Measurements from ENCODE around the gene DPYD.

DPYD gene

DNA sequence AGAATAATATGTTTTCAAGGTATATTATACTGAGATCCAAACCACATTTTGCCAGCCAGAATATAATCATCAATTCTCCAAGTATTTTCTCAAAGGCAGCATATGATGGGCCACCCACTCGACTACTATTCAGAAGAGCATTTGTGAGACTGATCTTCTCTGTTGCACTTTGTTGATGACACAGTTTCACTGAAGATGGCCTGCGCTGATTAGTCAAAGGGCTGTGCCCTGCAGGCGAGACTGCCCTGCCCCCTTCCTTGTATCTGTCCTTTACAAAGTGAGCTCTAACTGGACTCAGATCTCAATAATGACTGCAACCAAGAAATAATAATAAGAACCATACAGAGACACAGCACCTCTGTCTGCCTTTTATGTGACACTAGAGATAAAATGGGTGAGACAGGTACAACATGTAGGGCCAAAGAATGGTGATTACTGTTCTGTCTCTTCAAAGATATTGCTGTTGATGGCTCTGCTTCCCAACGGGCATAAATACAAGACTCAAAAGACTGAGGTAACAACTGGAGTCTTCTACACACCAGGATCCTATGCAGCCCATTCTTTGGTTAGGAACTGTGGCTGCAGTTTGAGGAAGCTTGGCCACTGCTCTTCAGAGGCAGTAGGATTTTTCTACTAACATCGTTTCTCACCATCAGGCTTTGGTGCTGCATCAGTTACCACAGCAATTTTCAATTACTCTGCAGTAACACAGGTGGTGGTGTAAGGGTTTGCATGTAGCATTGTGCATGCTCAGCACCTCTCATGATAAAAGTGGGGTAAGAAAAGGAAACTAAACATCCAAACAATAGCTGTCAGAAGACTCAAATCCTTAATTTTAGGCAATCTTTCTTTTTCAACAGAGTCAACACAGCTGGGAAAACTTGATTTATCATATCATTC, 718.1 kb downstream of the DPYD start:
- H3K27me3 ChIP-seq (ENCODE audit: insufficient read depth, low read length), result no peaks in the 10 kb centered on the region
- 80% methylated on average over 5 of the region's 5 CpGs for WGBS
- 0 out of 2 replicates have a peak, but pooled peaks cover 10% of the 10 kb centered on the region for H3K4me1 ChIP-seq (ENCODE audit: insufficient read depth, low read length)
- H3K27ac ChIP-seq (ENCODE audit: low read depth, low read length), result no peak overlapping the region
- no peak overlapping the region for H3K4me3 ChIP-seq (ENCODE audit: low read length)
- no peaks in the 10 kb centered on the region for H3K36me3 ChIP-seq (ENCODE audit: insufficient read depth, low read length)
- H3K9me3 ChIP-seq (ENCODE audit: insufficient read depth, low read depth, low read length), result no peaks in the 10 kb centered on the region
- H3K9ac ChIP-seq (ENCODE audit: low read depth, low read length), result no peak overlapping the region

- H3K9ac ChIP-seq (ENCODE audit: low read depth, low read length), result no peak overlapping the region
- no peak overlapping the region for H3K4me3 ChIP-seq (ENCODE audit: low read length)
- no peak overlapping the region for H3K27ac ChIP-seq (ENCODE audit: low read depth, low read length)
- no peaks in the 10 kb centered on the region for H3K27me3 ChIP-seq (ENCODE audit: insufficient read depth, low read length)
- 93% methylated on average over 3 of the region's 3 CpGs for WGBS
- H3K36me3 ChIP-seq (ENCODE audit: insufficient read depth, low read length), result no peaks in the 10 kb centered on the region
- 0 out of 2 replicates have a peak, but pooled peaks cover 10% of the 10 kb centered on the region for H3K4me1 ChIP-seq (ENCODE audit: insufficient read depth, low read length)
- H3K9me3 ChIP-seq (ENCODE audit: insufficient read depth, low read depth, low read length), result no peaks in the 10 kb centered on the region
These were observed 719.2 kb downstream of the DPYD start for GRCh38 chr1:97201641-97202040.

DNA sequence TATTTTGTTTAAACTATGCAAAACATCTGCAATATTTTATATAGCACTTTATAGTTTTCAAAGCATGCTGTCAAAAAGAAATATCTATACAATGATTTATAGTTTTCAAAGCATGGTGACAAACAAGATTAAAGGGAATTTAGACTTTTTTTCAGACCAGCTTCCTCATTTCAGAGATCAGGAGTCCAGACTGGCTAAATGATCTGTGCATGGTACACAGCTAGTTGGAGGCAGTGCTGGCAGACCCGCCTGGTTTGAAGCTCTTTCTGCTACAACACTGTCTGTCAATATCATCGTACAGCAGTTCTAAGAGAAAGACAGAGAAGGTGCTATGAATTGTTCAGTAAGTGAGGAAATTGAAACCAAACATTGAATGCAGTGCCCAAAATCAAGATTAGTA, 720.2 kb downstream of the DPYD start:
- Histone ChIP-seq H3K36me3 (ENCODE audit: insufficient read depth, low read length) (no peaks in the 10 kb centered on the region), H3K4me3 (ENCODE audit: low read length) (no peak overlapping the region), H3K9ac (ENCODE audit: low read depth, low read length) (no peak overlapping the region), H3K27me3 (ENCODE audit: insufficient read depth, low read length) (no peaks in the 10 kb centered on the region), H3K4me1 (ENCODE audit: insufficient read depth, low read length) (0 out of 2 replicates have a peak, but pooled peaks cover 10% of the 10 kb centered on the region), H3K9me3 (ENCODE audit: insufficient read depth, low read depth, low read length) (no peaks in the 10 kb centered on the region), H3K27ac (ENCODE audit: low read depth, low read length) (no peak overlapping the region)
- WGBS, result 95% methylated on average over 2 of the region's 2 CpGs

DNA sequence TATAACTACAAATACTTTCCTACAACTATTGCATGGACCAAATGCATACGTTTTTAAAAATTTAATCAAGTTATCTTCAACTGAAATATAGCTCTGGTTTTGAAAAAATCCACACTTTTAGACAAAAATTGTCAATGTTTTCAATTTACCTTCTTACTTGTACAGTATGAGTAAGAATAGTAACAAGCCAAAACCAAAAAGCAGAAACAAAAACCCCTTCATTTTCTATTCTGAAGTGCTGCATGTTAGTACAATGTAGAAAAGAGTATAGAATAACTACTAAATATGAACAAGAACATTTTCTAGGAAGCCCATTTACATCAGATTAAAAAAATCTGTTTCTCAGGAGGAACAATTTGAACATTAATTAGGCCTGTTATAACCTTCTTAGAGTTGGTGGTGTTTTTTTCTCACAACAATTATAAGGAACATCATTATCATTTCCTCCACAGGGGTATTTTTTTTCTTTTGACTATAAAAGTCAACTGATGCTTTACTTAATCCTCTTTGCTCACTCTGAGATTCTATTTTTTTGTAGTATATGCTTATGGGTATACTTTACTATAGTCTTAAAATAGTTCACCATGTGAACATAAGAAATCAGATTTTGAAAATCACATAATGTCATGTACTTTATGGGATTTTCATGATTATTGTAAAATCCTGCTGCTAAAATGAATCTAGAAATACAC, 723.9 kb downstream of the DPYD start:
- no peaks in the 10 kb centered on the region for H3K36me3 ChIP-seq (ENCODE audit: insufficient read depth, low read length)
- H3K27me3 ChIP-seq (ENCODE audit: insufficient read depth, low read length), result no peaks in the 10 kb centered on the region
- no peak overlapping the region for H3K27ac ChIP-seq (ENCODE audit: low read depth, low read length)
- H3K4me1 ChIP-seq (ENCODE audit: insufficient read depth, low read length), result 0 out of 2 replicates have a peak, but pooled peaks cover 4% of the 10 kb centered on the region
- H3K9me3 ChIP-seq (ENCODE audit: insufficient read depth, low read depth, low read length), result no peaks in the 10 kb centered on the region
- WGBS, result 95% methylated on average over 1 of the region's 1 CpG
- H3K9ac ChIP-seq (ENCODE audit: low read depth, low read length), result no peak overlapping the region
- H3K4me3 ChIP-seq (ENCODE audit: low read length), result no peak overlapping the region

DNA sequence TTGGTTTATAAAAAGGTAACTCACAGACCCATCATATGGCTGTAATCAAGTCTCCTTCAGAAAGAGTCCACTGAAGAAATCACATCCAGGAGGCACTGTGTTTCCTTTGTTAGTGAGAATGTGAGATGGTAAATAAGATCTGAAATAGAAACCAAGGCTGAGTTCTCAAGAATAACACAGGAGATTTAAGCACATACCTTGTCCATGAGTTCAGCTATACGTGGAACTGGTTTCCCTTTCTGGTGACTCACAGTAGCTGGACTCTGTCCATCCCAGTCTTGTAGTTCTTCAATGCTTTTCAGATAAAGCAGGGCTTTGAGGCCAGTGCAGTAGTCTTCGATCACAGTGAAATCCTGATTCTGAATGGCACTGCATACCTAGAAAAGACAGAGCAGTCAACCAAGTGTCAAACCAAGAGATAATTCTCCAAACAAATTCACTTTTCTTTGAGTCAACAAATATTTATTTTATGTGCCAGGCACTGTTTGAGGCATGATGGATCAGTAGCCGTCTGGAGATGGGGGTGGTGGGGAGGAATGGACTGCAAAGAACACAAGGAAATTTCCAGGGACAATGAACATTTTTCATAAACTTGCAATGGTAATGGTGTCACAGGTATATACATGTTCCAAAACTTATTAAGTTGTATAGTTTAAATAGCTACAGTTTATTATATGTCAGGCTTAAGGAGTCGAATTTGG, 727.8 kb downstream of the DPYD start:
- Histone ChIP-seq H3K9ac (ENCODE audit: low read depth, low read length) (no peak overlapping the region), H3K27me3 (ENCODE audit: insufficient read depth, low read length) (no peaks in the 10 kb centered on the region), H3K9me3 (ENCODE audit: insufficient read depth, low read depth, low read length) (no peaks in the 10 kb centered on the region), H3K27ac (ENCODE audit: low read depth, low read length) (no peak overlapping the region), H3K36me3 (ENCODE audit: insufficient read depth, low read length) (no peaks in the 10 kb centered on the region), H3K4me3 (ENCODE audit: low read length) (no peak overlapping the region), H3K4me1 (ENCODE audit: insufficient read depth, low read length) (no peaks in the 10 kb centered on the region)
- 93% methylated on average over 4 of the region's 4 CpGs for WGBS

DNA sequence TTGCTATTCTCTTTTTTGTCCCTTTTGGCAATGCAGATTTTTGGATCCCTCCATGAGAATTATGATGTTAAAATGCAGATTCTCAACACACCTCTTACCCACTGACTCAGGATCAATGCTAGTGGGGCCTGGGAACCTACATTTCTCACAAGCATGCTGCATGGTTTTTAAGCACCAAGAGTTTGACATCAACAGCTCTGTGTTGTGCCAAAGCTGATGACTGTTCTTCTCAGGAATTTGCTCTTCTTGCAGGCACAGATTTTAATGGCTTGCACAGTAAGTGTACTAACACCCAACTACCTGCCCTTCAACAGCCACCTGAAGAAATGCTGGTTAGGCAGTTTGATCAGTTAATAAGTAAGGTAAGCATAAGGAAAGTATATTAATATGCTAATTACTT, 730.5 kb downstream of the DPYD start:
- no peaks in the 10 kb centered on the region for H3K27me3 ChIP-seq (ENCODE audit: insufficient read depth, low read length)
- no peaks in the 10 kb centered on the region for H3K9me3 ChIP-seq (ENCODE audit: insufficient read depth, low read depth, low read length)
- H3K4me1 ChIP-seq (ENCODE audit: insufficient read depth, low read length), result no peaks in the 10 kb centered on the region
- H3K36me3 ChIP-seq (ENCODE audit: insufficient read depth, low read length), result no peaks in the 10 kb centered on the region
- H3K27ac ChIP-seq (ENCODE audit: low read depth, low read length), result no peak overlapping the region
- H3K9ac ChIP-seq (ENCODE audit: low read depth, low read length), result no peak overlapping the region
- H3K4me3 ChIP-seq (ENCODE audit: low read length), result no peak overlapping the region

DNA sequence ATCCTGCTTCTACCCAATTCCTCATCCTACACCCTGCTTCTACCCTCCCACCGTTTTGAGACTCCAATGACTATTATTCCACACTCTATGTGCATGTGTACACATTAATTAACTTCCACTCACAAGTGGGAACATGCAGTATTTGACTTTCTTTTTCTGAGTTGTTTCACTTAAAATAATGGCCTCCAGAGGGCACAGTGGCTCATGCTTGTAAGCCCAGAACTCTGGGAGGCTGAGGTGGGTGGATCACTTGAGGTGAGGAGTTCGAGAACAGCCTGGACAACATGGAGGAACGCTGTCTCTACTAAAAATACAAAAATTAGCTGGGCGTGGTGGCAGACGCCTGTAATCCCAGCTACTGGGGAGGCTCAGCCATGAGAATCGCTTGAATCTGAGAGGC, 734.5 kb downstream of the DPYD start:
- no peak overlapping the region for H3K27ac ChIP-seq (ENCODE audit: low read depth, low read length)
- H3K9ac ChIP-seq (ENCODE audit: low read depth, low read length), result no peak overlapping the region
- H3K4me1 ChIP-seq (ENCODE audit: insufficient read depth, low read length), result no peaks in the 10 kb centered on the region
- H3K27me3 ChIP-seq (ENCODE audit: insufficient read depth, low read length), result no peaks in the 10 kb centered on the region
- 94% methylated on average over 6 of the region's 6 CpGs for WGBS
- no peaks in the 10 kb centered on the region for H3K9me3 ChIP-seq (ENCODE audit: insufficient read depth, low read depth, low read length)
- no peak overlapping the region for H3K4me3 ChIP-seq (ENCODE audit: low read length)
- no peaks in the 10 kb centered on the region for H3K36me3 ChIP-seq (ENCODE audit: insufficient read depth, low read length)

DNA sequence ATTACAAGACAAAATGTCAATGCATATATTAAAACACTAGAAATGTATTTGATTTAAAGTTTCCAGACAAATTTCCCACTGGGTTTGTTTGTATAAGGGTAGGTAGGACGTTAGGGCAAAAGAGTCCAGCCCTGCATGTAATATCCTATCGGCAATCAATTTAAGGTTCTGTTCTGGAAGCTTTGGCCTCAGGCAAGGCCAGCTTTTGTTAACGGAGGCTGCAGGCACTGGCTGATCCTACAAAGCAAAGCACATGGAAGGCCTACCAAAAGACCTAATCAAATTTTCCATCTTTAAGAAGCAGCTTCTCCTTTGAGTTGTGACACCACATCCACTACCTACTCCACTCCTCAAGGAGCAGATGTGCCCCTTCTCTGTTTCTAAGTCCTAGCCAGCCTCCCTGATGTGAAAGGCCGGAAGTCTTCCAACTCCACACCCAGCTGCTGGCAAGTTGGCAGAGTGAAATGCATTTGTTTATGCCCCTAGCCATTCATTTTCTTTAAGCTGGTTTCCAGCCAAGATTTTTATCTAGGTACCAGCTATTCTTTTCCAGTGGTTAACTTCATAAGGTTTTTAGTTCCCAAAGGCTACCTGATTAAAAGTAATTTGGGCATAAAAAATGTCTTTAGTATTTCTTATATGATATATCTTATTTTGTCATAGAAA, 746.7 kb downstream of the DPYD start:
- H3K9ac ChIP-seq (ENCODE audit: low read depth, low read length), result no peak overlapping the region
- no peak overlapping the region for H3K4me3 ChIP-seq (ENCODE audit: low read length)
- H3K27me3 ChIP-seq (ENCODE audit: insufficient read depth, low read length), result no peaks in the 10 kb centered on the region
- H3K36me3 ChIP-seq (ENCODE audit: insufficient read depth, low read length), result no peaks in the 10 kb centered on the region
- no peaks in the 10 kb centered on the region for H3K9me3 ChIP-seq (ENCODE audit: insufficient read depth, low read depth, low read length)
- H3K27ac ChIP-seq (ENCODE audit: low read depth, low read length), result no peak overlapping the region
- no peaks in the 10 kb centered on the region for H3K4me1 ChIP-seq (ENCODE audit: insufficient read depth, low read length)
- 86% methylated on average over 4 of the region's 4 CpGs for WGBS

DNA sequence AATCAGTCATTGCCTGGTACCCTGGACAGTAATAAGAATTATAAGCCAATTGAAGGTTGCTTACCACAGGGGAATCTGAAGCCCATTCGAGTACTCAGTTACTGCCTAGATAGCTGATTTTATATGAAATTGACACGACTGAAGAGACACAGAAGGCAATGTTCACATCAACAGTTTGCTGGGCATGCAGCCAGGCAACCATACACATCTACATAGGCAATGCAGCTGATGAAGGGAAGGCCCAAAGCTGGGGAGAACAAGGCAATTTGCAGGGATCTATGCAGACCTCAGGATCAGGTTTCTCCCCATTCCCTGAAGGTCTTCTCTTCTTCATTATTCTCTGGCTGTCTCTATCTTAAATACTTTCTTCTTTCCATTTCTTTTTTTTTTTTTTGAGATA, 750.5 kb downstream of the DPYD start:
- Histone ChIP-seq H3K4me1 (ENCODE audit: insufficient read depth, low read length) (no peaks in the 10 kb centered on the region), H3K9ac (ENCODE audit: low read depth, low read length) (no peak overlapping the region), H3K27ac (ENCODE audit: low read depth, low read length) (no peak overlapping the region), H3K27me3 (ENCODE audit: insufficient read depth, low read length) (no peaks in the 10 kb centered on the region), H3K36me3 (ENCODE audit: insufficient read depth, low read length) (no peaks in the 10 kb centered on the region), H3K4me3 (ENCODE audit: low read length) (no peak overlapping the region), H3K9me3 (ENCODE audit: insufficient read depth, low read depth, low read length) (no peaks in the 10 kb centered on the region)
- 95% methylated on average over 2 of the region's 2 CpGs for WGBS

DNA sequence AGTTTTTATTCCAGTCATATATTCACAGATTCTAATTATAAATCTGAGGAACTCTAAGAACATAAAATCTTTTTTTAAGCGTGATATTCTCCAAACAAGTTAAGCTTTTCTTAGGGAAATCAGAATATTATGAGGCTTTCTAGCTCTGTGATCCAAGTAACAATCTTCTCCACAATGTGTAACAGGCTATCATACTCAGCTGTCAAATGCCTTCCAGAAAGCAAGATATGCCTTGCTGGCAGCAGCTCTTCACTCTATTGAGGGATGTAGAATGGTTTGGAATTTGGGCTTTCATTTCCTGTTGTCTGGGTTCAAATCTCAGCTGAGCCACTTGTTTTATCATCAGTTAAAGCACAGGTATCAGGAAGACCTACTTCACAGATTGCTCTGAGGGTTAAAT, 752.8 kb downstream of the DPYD start:
- Histone ChIP-seq H3K9ac (ENCODE audit: low read depth, low read length) (no peak overlapping the region), H3K36me3 (ENCODE audit: insufficient read depth, low read length) (no peaks in the 10 kb centered on the region), H3K27ac (ENCODE audit: low read depth, low read length) (no peak overlapping the region), H3K4me3 (ENCODE audit: low read length) (no peak overlapping the region), H3K9me3 (ENCODE audit: insufficient read depth, low read depth, low read length) (0 out of 2 replicates have a peak, but pooled peaks cover 4% of the 10 kb centered on the region), H3K4me1 (ENCODE audit: insufficient read depth, low read length) (no peaks in the 10 kb centered on the region), H3K27me3 (ENCODE audit: insufficient read depth, low read length) (no peaks in the 10 kb centered on the region)
- 80% methylated on average over 1 of the region's 1 CpG for WGBS
